Measurements from ENCODE around the gene KDM7A. TPM values are rescaled to one million over a fixed set of nuclear protein-coding genes. Genes with fewer than 3 reads are reported as not detected.

KDM7A gene
- total RNA-seq, 2 experiments from 2014 or later = 3.3 TPM

GRCh38 chr7:140054751-140055150 lies 122.0 kb downstream of the KDM7A start:
- intact Hi-C loops (cut with micrococcal nuclease; ENCODE audit: unreplicated experiment) = no loop called here
- no peak for DNase-seq (ENCODE audit: low spot score)
- no peaks in the 10 kb centered on the region for H4K20me1 ChIP-seq (ENCODE audit: insufficient read depth, low read length)
- ChIA-PET CTCF (ENCODE audit: unreplicated experiment) (no interaction called here), POLR2A (no interaction called here)
- TF ChIP-seq CTCF (conservative IDR thresholded peaks at IDR 0.05; ENCODE audit: low read length) = no peak
- no peak for TF ChIP-seq EZH2phosphoT487 (IDR thresholded peaks at IDR 0.05; ENCODE audit: borderline replicate concordance, low read depth, low read length)
- no peak overlapping the region for H2AFZ ChIP-seq (ENCODE audit: low read length)
- H3K27ac ChIP-seq (ENCODE audit: low read depth, low read length, poor library complexity, severe bottlenecking) = no peak overlapping the region
- H3K4me3 ChIP-seq (ENCODE audit: low read depth, low read length, poor library complexity, severe bottlenecking) = no peak overlapping the region
- H3K79me2 ChIP-seq (ENCODE audit: insufficient read depth, low read depth, low read length) = no peaks in the 10 kb centered on the region
- no peaks in the 10 kb centered on the region for H3K4me1 ChIP-seq (ENCODE audit: insufficient read depth, low read length, poor library complexity, severe bottlenecking)
- no peaks in the 10 kb centered on the region for H3K9me2 ChIP-seq (ENCODE audit: insufficient read depth, low read length)
- no peaks in the 10 kb centered on the region for H3K36me3 ChIP-seq (ENCODE audit: insufficient read depth, low read length)
- no peak overlapping the region for H3K4me2 ChIP-seq (ENCODE audit: low read length)
- no peaks in the 10 kb centered on the region for H3K9me3 ChIP-seq (ENCODE audit: low read length)
- no TSS peak for BruUV-seq (replicated peaks)

GRCh38 chr7:140053812-140054539 lies 122.8 kb downstream of the KDM7A start:
- Histone ChIP-seq H3K4me2 (ENCODE audit: low read length) (no peak overlapping the region), H3K9me2 (ENCODE audit: insufficient read depth, low read length) (no peaks in the 10 kb centered on the region), H3K4me1 (ENCODE audit: insufficient read depth, low read length, poor library complexity, severe bottlenecking) (no peaks in the 10 kb centered on the region), H3K79me2 (ENCODE audit: insufficient read depth, low read depth, low read length) (no peaks in the 10 kb centered on the region), H3K4me3 (ENCODE audit: low read depth, low read length, poor library complexity, severe bottlenecking) (no peak overlapping the region), H3K9me3 (ENCODE audit: low read length) (no peaks in the 10 kb centered on the region), H4K20me1 (ENCODE audit: insufficient read depth, low read length) (no peaks in the 10 kb centered on the region), H3K27ac (ENCODE audit: low read depth, low read length, poor library complexity, severe bottlenecking) (no peak overlapping the region), H3K36me3 (ENCODE audit: insufficient read depth, low read length) (no peaks in the 10 kb centered on the region), H2AFZ (ENCODE audit: low read length) (no peak overlapping the region)
- BruUV-seq (replicated peaks) = no TSS peak
- intact Hi-C loops (cut with micrococcal nuclease; ENCODE audit: unreplicated experiment) = no loop called here
- TF ChIP-seq CTCF (conservative IDR thresholded peaks at IDR 0.05; ENCODE audit: low read length) = no peak
- ChIA-PET CTCF (ENCODE audit: unreplicated experiment) (no interaction called here), POLR2A (no interaction called here)
- no peak for DNase-seq (ENCODE audit: low spot score)

- no peak overlapping the region for H3K4me2 ChIP-seq (ENCODE audit: low read length)
- H3K79me2 ChIP-seq (ENCODE audit: insufficient read depth, low read depth, low read length) = no peaks in the 10 kb centered on the region
- BruUV-seq (replicated peaks) = no TSS peak
- CTCF ChIA-PET (ENCODE audit: unreplicated experiment) = no interaction called here
- H4K20me1 ChIP-seq (ENCODE audit: insufficient read depth, low read length) = no peaks in the 10 kb centered on the region
- H3K4me1 ChIP-seq (ENCODE audit: insufficient read depth, low read length, poor library complexity, severe bottlenecking) = no peaks in the 10 kb centered on the region
- no peak overlapping the region for H3K4me3 ChIP-seq (ENCODE audit: low read depth, low read length, poor library complexity, severe bottlenecking)
- no peaks in the 10 kb centered on the region for H3K9me3 ChIP-seq (ENCODE audit: low read length)
- no peak overlapping the region for H2AFZ ChIP-seq (ENCODE audit: low read length)
- no peak overlapping the region for H3K27ac ChIP-seq (ENCODE audit: low read depth, low read length, poor library complexity, severe bottlenecking)
- no peaks in the 10 kb centered on the region for H3K9me2 ChIP-seq (ENCODE audit: insufficient read depth, low read length)
- TF ChIP-seq CTCF (conservative IDR thresholded peaks at IDR 0.05; ENCODE audit: low read length) (no peak), EZH2phosphoT487 (IDR thresholded peaks at IDR 0.05; ENCODE audit: borderline replicate concordance, low read depth, low read length) (no peak)
- intact Hi-C loops (cut with micrococcal nuclease; ENCODE audit: unreplicated experiment) = no loop called here
- H3K36me3 ChIP-seq (ENCODE audit: insufficient read depth, low read length) = no peaks in the 10 kb centered on the region
- DNase-seq (ENCODE audit: low spot score) = no peak
- POLR2A ChIA-PET = no interaction called here
Measured at GRCh38 chr7:140051820-140052219, 125.0 kb downstream of the KDM7A start.

Data from OCI-LY7 (cell line).